HG03439 (cell line): ENCODE data around the gene SLC16A11.
"Not testable (repeated sequence)": the region's sequence is repeated elsewhere in the genome, so short reads cannot be mapped to it uniquely, and the experiment has no call there.

Source experiments
- ATAC-seq: cut with Tn5 transposase; IDR thresholded peaks from one replicate; pipeline ENCODE4 v1.9.1; 2021; ENCODE audit warnings: mild to moderate bottlenecking, moderate library complexity; ENCODE audit not compliant: unreplicated experiment

The SLC16A11 gene, protein sequence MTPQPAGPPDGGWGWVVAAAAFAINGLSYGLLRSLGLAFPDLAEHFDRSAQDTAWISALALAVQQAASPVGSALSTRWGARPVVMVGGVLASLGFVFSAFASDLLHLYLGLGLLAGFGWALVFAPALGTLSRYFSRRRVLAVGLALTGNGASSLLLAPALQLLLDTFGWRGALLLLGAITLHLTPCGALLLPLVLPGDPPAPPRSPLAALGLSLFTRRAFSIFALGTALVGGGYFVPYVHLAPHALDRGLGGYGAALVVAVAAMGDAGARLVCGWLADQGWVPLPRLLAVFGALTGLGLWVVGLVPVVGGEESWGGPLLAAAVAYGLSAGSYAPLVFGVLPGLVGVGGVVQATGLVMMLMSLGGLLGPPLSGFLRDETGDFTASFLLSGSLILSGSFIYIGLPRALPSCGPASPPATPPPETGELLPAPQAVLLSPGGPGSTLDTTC

GRCh38 chr17:7043497-7044198 is at the start of gene SLC16A11:
Gene SLC16A11 (minus strand): TSS chr17:7044092. CDS start chr17:7043513, 579 bp downstream.
- no peak for ATAC-seq

DNA sequence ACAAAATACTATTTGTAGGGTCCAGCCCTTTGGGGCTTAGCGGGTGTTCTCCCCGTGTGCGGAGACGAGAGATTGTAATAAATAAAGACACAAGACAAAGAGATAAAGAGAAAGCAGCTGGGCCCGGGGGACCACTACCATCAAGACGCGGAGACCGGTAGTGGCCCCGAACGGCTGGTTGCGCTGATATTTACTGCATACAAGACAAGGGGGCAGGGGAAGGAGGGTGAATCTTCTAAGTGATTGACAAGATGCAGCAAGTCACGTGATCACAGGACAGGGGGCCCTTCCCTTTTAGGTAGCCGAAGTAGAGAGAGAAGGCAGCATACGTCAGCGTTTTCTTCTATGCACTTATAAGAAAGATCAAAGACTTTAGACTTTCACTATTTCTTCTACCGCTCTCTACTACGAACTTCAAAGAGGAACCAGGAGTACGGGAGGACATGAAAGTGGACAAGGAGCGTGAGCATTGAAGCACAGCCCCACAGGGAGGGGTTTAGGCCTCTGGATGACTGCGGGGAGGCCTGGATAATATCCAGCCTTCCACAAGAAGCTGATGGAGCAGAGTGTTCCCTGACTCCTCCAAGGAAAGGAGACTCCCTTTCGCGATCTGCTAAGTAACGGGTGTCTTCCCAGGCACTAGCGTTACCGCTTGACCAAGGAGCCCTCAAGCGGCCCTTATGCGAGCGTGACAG is 47.6 kb upstream of the SLC16A11 start:
- not testable (repeated sequence) for ATAC-seq

DNA sequence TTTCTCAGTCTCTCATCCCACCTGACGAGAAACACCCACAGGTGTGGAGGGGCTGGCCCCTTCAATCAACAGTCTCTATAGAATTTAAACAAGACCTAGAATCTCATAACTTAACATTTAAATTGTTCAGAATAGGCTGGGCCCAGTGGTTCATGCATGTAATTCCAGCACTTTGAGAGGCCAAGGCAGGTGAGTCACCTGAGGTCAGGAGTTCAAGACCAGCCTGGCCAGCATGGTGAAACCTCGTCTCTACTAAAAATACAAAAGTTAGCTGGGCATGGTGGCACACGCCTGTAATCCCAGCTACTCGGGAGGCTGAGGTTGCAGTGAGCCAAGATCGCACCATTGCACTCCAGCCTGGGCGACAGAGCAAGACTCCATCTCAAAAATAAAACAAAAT is 45.7 kb upstream of the SLC16A11 start:
- not testable (repeated sequence) for ATAC-seq

- ATAC-seq, result not testable (repeated sequence)
These were observed 44.5 kb upstream of the SLC16A11 start for GRCh38 chr17:7088442-7088841.

DNA sequence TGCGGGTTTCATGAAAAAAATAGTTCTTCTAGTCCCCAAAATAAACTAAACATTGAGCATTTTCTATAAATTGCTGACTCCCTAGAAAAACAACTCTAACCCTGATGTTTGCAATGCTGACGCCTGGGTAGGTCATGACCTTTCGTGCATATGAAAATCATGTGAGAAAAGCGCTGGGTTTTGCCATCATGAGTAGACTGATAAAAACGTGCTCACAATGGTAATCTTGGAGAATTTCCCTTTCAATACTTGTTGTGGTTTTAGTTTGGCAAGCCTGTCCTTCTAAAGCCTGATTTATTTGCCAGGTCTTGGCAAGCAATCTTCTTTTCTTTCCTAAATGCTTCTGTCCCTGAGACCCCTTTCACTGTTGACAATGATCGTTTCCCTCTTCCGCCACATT is 40.2 kb upstream of the SLC16A11 start:
- ATAC-seq, result no peak

DNA sequence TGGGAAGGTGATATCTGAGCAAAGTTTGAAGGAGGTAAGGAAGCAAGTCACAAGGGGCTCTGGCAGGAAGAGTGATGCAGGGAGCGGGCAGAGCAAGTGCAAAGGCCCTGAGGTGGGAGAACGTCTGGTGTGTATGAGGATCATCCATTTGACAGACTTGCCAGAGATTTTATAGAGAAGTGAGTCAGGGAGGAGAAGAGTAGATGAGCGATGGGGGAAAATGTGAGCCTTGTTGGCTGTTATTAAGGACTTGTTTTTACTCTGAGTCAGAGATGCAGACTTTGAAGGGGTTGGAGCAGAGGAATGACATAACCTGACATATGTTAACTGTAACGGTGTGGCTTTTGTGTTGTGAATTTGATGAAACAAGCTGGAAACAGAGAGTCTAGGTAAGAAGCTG is 39.7 kb upstream of the SLC16A11 start:
- no peak for ATAC-seq

DNA sequence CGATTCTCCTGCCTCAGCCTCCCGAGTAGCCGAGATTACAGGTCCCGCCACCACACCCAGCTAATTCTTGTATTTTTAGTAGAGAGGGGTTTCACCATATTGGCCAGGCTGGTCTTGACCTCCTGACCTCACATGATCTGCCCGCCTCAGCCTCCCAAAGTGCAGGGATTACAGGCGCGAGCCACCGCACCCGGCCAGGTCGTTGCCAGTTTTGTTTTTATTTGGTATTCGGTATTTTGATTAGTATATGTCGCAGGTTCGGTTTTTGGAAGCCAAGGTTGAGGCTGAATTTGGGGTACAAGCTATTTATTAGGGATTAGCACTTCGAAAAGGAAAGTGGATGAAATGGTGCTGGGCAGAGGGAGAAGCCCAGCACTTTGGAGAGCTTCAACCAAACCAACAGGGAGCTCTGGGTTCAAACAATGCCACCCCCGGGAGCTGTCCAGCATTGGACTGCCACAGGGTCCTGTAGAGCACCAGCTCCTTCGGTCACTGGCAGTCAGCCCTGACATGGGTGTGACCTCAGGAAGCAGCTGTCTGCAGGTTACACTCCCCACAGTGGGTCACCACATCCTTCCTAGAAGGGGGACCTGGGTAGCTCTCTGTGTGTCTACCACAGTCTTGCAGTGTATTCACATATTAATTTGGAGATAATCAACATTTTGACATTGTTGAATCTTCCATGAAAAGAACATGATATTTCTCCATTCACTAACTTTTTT is 37.6 kb upstream of the SLC16A11 start:
- ATAC-seq, result no peak

- no peak for ATAC-seq
These were observed 36.7 kb upstream of the SLC16A11 start for GRCh38 chr17:7080456-7081041.

DNA sequence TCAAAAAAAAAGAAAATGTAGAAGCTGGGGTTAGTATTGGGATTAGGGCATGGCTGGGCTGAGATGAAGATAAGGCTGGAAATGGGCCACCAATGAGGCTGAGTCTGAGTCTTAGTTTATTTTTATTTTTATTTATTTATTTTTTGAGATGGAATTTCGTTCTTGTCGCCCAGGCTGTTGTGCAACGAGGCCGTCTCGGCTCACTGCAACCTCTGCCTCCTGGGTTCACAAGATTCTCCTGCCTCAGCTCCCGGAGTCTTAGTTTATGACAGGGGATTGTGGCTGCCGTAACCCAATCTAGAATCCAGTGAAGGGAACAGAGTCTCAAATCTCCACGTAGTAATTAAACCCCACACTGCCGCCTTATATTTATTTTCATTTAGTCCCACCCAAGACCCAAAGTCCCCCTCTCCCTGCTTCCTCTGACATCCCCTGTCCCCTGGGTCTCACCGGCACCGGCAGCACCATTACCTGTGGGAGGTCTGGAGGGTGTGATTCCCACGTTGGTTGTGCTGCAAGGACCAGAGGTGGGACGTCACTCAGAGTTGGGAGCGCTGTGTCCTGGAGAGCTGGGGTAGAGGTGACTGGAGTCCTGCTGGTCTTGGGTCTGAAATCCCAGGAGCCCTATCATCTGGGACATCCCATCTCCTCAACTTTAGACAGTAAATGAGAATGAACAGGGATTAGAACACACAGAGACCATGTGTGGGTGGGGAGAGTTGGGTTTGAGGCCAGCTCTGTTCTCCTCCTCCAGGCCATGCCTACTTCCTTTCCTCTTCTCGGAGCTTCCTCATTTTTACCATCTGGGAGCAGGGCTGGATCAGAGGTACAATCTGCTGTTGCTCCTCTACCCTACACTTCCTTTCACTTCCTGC is 35.9 kb upstream of the SLC16A11 start, which contains the start of gene CLEC10A:
Gene CLEC10A (minus strand): TSS at position 671 of the 875 bp plus-strand sequence. CDS start 1,439 bp downstream, outside the sequence.
- no peak for ATAC-seq

- no peak for ATAC-seq
These were observed 34.8 kb upstream of the SLC16A11 start for GRCh38 chr17:7078711-7079110.

GRCh38 chr17:7077911-7078546 is 34.1 kb upstream of the SLC16A11 start:
- ATAC-seq, result no peak

DNA sequence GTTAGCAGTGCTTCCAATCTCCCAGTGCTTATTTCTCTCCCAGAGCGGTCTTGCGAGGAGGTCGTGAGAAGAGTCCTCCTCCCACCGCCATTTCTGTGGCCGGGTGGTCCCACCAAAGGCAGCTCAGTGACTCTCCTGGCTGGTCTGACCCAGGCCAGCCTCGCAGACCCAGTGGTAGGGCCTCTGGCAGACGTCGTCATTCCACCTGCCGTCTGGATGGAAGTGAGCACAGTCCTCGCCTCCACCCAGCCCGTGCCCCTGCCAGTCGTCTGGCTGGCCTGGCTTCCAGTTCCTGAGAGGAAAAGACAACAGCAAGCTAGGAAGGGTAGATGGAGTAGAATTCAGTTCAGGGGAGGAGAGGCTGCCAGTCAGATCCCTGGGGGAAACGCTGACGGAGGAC is 31.0 kb upstream of the SLC16A11 start:
- ATAC-seq, result no peak

DNA sequence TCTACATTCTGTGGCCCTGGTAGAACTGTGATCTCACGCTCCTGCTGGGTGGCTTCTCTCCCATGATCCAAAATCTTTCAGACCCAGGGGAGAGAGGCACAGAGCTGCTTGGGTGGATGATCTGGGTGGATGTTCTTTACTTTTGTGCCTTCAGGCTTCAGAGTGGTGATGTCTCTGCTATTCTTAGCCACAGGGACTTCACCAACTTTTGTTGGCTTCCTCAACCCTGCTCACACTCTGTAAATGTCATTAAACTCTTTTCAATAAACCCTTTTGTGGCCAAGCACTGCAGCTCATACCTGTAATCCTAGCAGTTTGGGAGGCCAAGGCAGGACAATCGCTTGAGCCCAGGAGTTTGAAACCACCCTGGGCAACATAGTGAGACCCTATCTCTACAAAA is 28.5 kb upstream of the SLC16A11 start:
- ATAC-seq, result no peak

GRCh38 chr17:7070712-7071111 is 26.8 kb upstream of the SLC16A11 start:
- ATAC-seq, result no peak

DNA sequence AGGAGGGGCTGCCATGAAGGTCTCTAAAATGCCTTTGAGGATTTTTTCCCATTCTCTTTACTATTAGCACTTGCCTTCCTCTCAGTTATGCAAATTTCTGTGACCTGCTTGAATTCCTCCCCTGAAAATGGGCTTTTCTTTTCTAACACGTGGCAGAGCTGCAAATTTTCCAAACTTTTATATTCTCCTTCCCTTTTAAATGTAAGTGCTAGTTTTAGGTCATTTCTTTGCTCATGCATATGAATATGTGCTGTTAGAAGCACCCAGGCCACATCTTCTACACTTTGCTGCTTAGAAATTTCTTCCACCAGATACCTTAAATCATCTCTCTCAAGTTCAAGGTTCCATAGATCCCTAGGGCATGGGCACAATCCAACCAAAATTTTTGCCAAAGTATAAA is 24.4 kb upstream of the SLC16A11 start:
- no peak for ATAC-seq

- ATAC-seq, result no peak
These were observed 23.3 kb upstream of the SLC16A11 start for GRCh38 chr17:7067198-7067597.

DNA sequence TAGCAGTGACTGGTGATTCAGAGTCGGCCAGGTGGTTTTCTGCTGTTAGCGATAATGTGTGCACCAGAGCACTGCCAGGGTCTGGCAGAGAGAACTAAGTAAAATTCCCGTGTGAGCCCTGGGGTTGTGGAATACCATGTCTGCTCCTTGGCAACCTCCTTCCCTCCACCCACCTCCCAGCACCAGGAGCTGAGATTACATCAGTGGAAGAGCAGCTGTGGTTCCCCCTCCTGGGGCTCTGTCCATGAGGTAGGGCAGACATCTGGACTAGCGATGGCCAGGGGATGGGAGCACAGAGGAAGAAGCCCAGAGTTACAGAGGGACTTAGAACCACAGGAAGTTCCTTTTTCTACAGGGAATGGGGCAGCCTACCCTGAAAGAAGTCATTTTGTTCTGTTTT is 20.4 kb upstream of the SLC16A11 start:
- no peak for ATAC-seq

DNA sequence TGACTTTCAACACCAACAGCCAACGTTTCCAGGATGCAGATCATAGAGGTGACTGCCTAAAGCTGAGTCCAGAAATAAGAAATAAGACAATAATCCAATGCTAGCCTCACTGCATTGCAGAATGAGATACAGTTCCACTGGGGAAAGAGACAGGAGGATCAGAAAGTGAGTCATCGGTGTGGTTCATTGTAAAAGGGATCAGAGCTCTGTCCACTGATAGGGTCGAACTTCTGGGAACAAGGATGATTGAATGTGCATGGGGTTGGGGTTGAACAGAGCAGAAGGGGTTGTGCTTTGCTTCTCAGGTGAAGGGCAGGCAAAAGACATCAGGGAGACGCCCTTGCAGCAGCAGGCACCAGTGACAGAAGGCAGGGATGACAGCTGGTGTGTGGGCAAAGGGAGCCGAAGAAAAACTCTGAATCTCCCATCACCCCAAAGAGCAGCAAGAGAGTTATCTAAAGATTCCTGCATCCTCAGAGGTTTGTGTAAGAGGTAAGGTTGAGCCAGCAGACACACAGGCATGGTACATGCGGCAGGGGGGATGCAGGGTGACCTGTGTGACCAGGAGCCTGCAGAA is 19.7 kb upstream of the SLC16A11 start:
- ATAC-seq, result no peak
